Measurements from ENCODE around the gene GUCD1. TPM values are rescaled to one million over a fixed set of nuclear protein-coding genes. Genes with fewer than 3 reads are reported as not detected.

GUCD1 gene
- polyA plus RNA-seq, 1 donor (not counting 4 experiments of a cell fraction or from before 2014, with no cell fraction given) = 43.0 TPM

- H3K79me2 ChIP-seq (ENCODE audit: control insufficient read depth, insufficient read depth, low read length) = no peaks in the 10 kb centered on the region
- H3K36me3 ChIP-seq (ENCODE audit: control insufficient read depth in 2 of 2, extremely low read depth in 1 of 2, insufficient read depth in 2 of 2, low read length in 2 of 2) = peaks cover 0 to 1% of the 10 kb centered on the region in 2 experiments
- H3K4me1 ChIP-seq (ENCODE audit: control insufficient read depth, extremely low read depth, insufficient read depth, low read length) = peaks cover 10% of the 10 kb centered on the region
- FAIRE-seq = peak; percentile 56
- H3K9ac ChIP-seq (ENCODE audit: control insufficient read depth, extremely low read depth, insufficient read depth, low read length) = no peak overlapping the region
- no peaks in the 10 kb centered on the region for H3K9me3 ChIP-seq (ENCODE audit: control insufficient read depth, low read depth, low read length)
- DNase-seq (ENCODE audit: low read depth, low spot score) = no peak
- no peaks in the 10 kb centered on the region for H3K9me1 ChIP-seq (ENCODE audit: control insufficient read depth, extremely low read depth, insufficient read depth, low read length)
- no peaks in the 10 kb centered on the region for H3K27me3 ChIP-seq (ENCODE audit: control insufficient read depth, extremely low read depth, insufficient read depth, low read length)
- TF ChIP-seq CTCF (optimal IDR thresholded peaks at IDR 0.05 in 1 of 3, IDR thresholded peaks at IDR 0.05 in 1 of 3, conservative IDR thresholded peaks at IDR 0.05 in 1 of 3; ENCODE audit: extremely low read depth in 1 of 3, insufficient read depth in 2 of 3, low read length in 3 of 3) = no peak
- TF ChIP-seq EZH2 (IDR thresholded peaks at IDR 0.05; ENCODE audit: low read length) = no peak
- no peak overlapping the region for H2AFZ ChIP-seq (ENCODE audit: control insufficient read depth, low read length)
- dilution Hi-C loops (cut with MboI; ENCODE audit: extremely low pct_ligation_motif_present, low sequenced_read_pairs) = no loop called here
- H3K4me3 ChIP-seq (ENCODE audit: control insufficient read depth in 2 of 3, extremely low read depth in 1 of 3, insufficient read depth in 2 of 3, low read depth in 1 of 3, low read length in 3 of 3) = no peak overlapping the region
- no peaks in the 10 kb centered on the region for H4K20me1 ChIP-seq (ENCODE audit: control insufficient read depth, extremely low read depth, insufficient read depth, low read length)
- no peak overlapping the region for H3K4me2 ChIP-seq (ENCODE audit: control insufficient read depth, extremely low read depth, insufficient read depth, low read depth, low read length)
- no peak overlapping the region for H3K27ac ChIP-seq (ENCODE audit: control insufficient read depth, insufficient read depth, low read length)
Measured at GRCh38 chr22:24591286-24591830, 36.4 kb upstream of the GUCD1 start.

GRCh38 chr22:24590596-24591173, 35.7 kb upstream of the GUCD1 start:
- no peak for TF ChIP-seq EZH2 (IDR thresholded peaks at IDR 0.05; ENCODE audit: low read length)
- TF ChIP-seq CTCF (optimal IDR thresholded peaks at IDR 0.05 in 1 of 3, IDR thresholded peaks at IDR 0.05 in 1 of 3, conservative IDR thresholded peaks at IDR 0.05 in 1 of 3; ENCODE audit: extremely low read depth in 1 of 3, insufficient read depth in 2 of 3, low read length in 3 of 3) = no peak
- H3K9me3 ChIP-seq (ENCODE audit: control insufficient read depth, low read depth, low read length) = no peaks in the 10 kb centered on the region
- dilution Hi-C loops (cut with MboI; ENCODE audit: extremely low pct_ligation_motif_present, low sequenced_read_pairs) = no loop called here
- no peaks in the 10 kb centered on the region for H4K20me1 ChIP-seq (ENCODE audit: control insufficient read depth, extremely low read depth, insufficient read depth, low read length)
- H3K9me1 ChIP-seq (ENCODE audit: control insufficient read depth, extremely low read depth, insufficient read depth, low read length) = no peaks in the 10 kb centered on the region
- no peak overlapping the region for H2AFZ ChIP-seq (ENCODE audit: control insufficient read depth, low read length)
- H3K4me1 ChIP-seq (ENCODE audit: control insufficient read depth, extremely low read depth, insufficient read depth, low read length) = peaks cover 10% of the 10 kb centered on the region
- DNase-seq (ENCODE audit: low read depth, low spot score) (no peak), FAIRE-seq (no peak)
- no peak overlapping the region for H3K27ac ChIP-seq (ENCODE audit: control insufficient read depth, insufficient read depth, low read length)
- H3K9ac ChIP-seq (ENCODE audit: control insufficient read depth, extremely low read depth, insufficient read depth, low read length) = no peak overlapping the region
- peaks cover 4% of the 10 kb centered on the region in 2 experiments for H3K36me3 ChIP-seq (ENCODE audit: control insufficient read depth in 2 of 2, extremely low read depth in 1 of 2, insufficient read depth in 2 of 2, low read length in 2 of 2)
- H3K4me3 ChIP-seq (ENCODE audit: control insufficient read depth in 2 of 3, extremely low read depth in 1 of 3, insufficient read depth in 2 of 3, low read depth in 1 of 3, low read length in 3 of 3) = no peak overlapping the region
- H3K4me2 ChIP-seq (ENCODE audit: control insufficient read depth, extremely low read depth, insufficient read depth, low read depth, low read length) = no peak overlapping the region
- H3K27me3 ChIP-seq (ENCODE audit: control insufficient read depth, extremely low read depth, insufficient read depth, low read length) = no peaks in the 10 kb centered on the region
- H3K79me2 ChIP-seq (ENCODE audit: control insufficient read depth, insufficient read depth, low read length) = no peaks in the 10 kb centered on the region
